ENCODE results near the gene BORCS8. TPM values are rescaled to one million over a fixed set of nuclear protein-coding genes. Genes with fewer than 3 reads are reported as not detected.
A peak's percentile ranks its signal among the peaks of the same experiment; 100 is the strongest.
"Not testable (repeated sequence)": the region's sequence is repeated elsewhere in the genome, so short reads cannot be mapped to it uniquely, and the experiment has no call there.

Gene BORCS8
- polyA plus RNA-seq (2012; ENCODE audit: insufficient read depth, insufficient read length) = 18.4 TPM

DNA sequence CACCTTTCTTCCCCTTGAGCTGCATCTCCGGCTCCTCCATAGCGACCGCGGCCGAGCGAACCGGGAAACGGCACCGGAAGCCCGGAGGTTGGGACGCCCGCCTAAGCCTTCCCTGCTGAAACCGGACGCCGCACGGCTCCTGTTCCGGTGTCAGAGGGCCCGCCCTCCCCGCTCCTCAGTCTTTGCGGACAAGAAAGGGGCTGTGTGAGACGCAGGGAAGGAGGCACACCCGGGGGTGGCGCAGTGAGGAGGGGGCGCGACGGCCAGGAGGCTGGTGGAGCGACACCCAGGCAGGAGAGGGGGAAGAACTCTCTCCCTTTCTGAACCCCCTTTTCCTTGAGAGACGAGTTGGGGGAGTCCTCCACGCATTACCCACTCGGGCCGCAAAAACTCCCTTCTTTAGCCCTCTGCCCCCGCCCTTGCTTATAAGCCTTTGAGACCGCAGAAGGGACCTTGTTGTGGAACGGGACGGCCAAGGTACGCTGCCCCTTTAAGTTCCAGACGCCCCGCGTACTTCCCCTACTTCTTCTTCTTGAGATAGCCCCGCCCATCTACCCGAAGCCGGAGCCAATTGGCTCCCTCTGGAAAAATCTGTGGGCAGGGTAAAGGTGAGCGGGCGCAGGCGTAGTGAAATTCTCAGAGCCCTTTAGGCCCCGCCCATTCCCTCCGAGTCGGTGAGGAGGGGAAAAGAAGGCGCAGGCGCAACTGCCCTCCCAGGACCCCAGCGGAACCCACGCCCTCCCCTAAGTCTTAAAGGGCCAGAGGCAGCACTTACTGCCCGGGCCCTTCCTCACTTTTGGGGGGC, at the start of gene BORCS8, which contains the start of gene RFXANK:
Gene BORCS8, minus strand, starts transcription at position 75 of the 805 bp plus-strand sequence. Its CDS starts 35 bp downstream, at position 40.
Gene RFXANK, plus strand, starts transcription at position 181 of the 805 bp plus-strand sequence. CDS start 1,689 bp downstream, outside the sequence.
- peak; percentile 99 for DNase-seq (ENCODE audit: low read depth, low spot score)
- peak within 1 kb of the TSS; percentile 97 for H3K4me3 ChIP-seq (ENCODE audit: low read length)

DNA sequence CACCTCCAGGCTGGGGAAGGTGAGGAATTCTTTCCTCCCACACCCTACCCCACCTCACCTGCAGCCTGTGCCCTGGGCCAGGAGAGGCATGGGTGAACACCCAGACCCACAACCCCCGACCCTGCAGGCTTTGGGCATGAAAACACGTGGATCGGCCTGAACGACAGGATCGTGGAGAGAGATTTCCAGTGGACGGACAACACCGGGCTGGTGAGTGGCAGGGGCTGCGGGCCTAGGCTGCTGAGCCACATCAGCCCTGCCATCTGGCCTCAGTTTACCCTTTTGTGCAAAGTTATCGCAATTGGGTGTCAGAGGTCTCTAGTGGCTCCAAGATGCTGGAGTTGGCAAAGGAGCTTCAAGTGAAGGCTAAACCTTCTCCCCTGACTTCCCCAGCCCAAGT, 48.5 kb upstream of the BORCS8 start:
- no peak overlapping the region for H3K4me3 ChIP-seq (ENCODE audit: low read length)
- no peak for DNase-seq (ENCODE audit: low read depth, low spot score)

DNA sequence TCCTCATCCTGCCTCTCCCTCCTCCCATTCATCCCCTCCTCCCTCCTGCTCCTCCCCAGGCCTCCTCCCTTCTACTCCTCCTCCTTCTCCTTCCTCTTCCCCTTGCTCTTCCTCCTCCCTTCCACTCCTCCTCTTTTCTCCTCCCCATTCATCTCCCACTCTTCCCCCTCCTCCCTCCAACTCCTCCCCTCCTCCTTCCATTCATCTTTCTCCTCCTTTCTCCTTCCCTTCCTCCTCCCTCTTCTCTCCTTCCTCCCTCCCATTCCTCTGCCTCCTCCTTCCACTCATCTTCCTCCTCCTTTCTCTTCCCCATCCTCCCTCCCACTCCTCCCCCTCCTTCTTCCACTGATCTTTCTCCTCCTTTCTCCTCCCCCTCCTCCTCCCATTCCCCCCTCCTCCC, 47.7 kb upstream of the BORCS8 start:
- no peak overlapping the region for H3K4me3 ChIP-seq (ENCODE audit: low read length)
- DNase-seq (ENCODE audit: low read depth, low spot score) = no peak

DNA sequence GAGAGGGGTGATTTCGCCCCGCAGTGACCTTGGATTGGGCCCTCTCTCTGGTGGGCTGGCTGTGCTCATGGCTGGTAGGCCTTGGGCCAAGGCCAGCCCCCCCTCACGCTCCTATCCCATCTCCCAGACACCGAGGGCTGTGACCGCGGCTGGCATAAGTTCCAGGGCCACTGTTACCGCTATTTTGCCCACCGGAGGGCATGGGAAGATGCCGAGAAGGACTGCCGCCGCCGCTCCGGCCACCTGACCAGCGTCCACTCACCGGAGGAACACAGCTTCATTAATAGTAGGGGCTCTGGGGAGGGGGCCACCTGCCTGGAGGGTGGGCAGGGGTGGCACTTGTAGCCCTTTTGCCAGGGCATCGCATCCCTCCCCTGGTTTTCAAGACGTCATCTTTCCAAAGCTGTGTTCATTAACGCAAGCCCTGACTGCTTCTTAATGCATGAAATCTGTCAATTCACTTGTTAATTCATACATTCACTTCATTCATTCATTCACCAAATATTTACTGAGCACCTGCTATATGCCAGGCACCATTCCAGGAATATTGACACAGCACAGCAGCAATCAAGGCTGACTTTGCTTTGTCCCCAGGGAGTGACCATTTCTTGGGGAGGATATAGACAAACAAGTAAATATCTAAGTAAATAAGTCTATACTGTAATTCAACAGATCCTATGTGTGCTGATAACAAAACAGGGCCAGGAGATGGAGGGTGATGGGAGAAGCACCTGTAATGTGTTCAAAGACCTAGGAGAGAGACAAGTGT, 46.4 kb upstream of the BORCS8 start:
- no peak overlapping the region for H3K4me3 ChIP-seq (ENCODE audit: low read length)
- no peak for DNase-seq (ENCODE audit: low read depth, low spot score)

DNA sequence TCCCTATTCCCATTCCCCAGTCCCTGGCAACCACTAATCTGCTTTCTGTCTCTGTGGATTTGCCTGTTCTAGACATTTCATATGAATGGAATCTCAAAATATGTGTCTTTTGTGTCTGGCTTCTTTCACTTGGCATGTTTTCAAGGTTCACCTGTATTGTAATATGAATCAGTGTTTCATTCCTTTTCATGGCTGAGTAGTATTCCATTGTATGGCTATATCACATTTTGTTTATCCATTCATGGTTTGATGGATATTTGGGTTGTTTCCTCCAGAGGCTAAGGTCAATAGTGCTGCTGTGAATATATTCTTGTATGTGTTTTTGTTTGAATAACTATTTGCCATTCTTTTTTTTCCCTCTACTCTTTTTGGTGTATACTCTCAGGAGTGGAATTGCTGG, 44.2 kb upstream of the BORCS8 start:
- no peak overlapping the region for H3K4me3 ChIP-seq (ENCODE audit: low read length)
- no peak for DNase-seq (ENCODE audit: low read depth, low spot score)

DNA sequence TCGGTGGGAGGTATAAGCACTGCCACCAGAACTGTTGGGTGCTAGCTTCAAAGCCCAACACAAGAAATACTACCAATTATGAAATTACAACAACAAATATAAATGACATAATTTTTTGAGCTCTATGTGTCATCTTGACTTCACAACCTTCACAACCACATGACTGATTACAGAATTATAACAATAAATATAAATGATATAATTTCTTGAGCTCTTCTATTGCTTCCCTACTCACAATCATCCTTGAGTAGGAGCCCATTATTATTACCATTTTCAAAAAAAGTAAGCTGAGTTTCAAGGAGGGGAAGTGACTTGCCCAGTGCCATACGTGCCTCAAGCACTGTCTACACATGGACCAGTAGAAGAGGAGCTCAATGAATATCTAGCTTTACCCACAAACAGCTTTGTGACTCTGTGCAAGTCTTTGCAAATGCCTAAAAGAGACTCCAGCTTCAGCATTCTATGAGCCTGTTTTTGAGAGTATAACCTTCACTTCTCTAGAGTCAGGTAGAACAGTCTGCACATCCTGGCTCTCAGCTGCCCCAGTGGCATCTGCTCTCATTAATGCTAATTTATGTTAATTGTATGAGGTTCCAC, 42.4 kb upstream of the BORCS8 start:
- DNase-seq (ENCODE audit: low read depth, low spot score) = no peak
- no peak overlapping the region for H3K4me3 ChIP-seq (ENCODE audit: low read length)

DNA sequence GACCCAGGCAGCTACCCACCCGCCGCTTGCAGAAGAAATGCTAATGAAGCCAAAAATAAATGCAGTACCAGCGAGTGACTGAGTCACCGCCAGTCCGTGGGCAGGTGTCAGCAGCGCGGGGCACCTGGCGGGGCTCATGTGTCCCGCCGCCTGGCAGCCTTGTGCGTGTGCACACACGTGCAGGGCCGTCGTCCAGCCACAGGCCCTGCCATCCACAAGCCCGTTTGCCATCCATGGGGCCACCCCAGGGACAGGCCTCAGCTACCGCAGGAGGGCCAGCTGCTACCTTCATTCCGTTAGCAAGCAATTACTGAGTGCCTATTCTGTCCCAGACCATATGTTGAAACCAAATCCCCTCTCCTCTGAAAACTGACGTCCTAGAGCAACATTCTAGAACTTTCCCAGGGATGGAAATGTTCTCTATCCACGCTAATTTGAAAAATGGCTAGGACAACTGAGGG, 40.3 kb upstream of the BORCS8 start:
- no peak for DNase-seq (ENCODE audit: low read depth, low spot score)
- no peak overlapping the region for H3K4me3 ChIP-seq (ENCODE audit: low read length)

DNA sequence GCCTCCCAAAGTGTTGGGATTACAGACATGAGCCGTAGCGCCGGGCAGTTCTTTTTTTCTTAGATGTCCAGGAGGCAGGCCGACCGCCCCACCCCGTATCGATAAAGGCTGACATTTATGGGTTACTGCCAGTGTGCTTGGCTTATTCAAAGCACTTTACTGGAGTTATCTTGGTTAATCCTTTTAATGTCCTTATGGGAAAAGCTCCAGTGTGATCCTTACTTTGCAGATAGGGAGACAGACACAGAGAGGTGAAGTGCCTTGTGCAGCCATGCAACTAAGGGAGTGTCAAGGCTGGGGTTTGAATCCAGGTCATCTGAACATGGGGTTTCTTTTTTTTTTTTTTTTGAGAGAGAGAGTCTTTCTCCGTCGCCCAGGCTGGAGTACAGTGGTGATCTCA, 39.0 kb upstream of the BORCS8 start:
- H3K4me3 ChIP-seq (ENCODE audit: low read length) = no peak overlapping the region
- DNase-seq (ENCODE audit: low read depth, low spot score) = no peak

DNA sequence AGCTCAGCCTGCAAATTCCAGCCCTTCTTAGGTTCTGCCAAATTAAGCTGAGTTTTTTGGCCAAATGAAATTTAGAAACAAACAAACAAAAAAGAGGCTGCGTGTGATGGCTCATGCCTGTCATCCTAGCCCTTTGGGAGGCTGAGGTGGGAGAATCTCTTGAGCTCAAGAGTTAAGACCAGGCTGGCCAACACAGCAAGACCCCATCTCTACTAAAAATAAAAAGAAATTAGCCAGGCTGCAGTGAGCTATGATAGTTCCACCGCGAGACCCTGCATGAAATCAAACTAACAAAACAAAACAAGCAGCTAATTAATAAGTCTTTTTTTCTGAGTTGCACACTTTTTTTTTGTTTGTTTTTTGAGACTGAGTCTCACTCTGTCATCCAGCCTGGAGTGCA, 37.7 kb upstream of the BORCS8 start:
- no peak for DNase-seq (ENCODE audit: low read depth, low spot score)

DNA sequence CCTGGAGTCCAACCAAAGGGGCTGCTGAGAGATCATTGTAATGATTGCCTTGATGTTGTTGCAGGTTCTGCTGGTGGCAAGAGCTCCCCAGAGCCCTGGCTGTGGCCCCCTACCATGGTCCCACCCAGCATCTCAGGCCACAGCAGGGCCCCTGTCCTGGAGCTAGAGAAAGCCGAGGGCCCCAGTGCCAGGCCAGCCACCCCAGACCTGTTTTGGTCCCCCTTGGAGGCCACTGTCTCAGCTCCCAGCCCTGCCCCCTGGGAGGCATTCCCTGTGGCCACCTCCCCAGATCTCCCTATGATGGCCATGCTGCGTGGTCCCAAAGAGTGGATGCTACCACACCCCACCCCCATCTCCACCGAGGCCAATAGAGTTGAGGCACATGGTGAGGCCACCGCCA, 35.3 kb upstream of the BORCS8 start:
- DNase-seq (ENCODE audit: low read depth, low spot score) = no peak
- H3K4me3 ChIP-seq (ENCODE audit: low read length) = no peak overlapping the region

More for the DNA sequence above, 37.7 kb upstream of the BORCS8 start:
- H3K4me3 ChIP-seq (ENCODE audit: low read length) = no peak overlapping the region

DNA sequence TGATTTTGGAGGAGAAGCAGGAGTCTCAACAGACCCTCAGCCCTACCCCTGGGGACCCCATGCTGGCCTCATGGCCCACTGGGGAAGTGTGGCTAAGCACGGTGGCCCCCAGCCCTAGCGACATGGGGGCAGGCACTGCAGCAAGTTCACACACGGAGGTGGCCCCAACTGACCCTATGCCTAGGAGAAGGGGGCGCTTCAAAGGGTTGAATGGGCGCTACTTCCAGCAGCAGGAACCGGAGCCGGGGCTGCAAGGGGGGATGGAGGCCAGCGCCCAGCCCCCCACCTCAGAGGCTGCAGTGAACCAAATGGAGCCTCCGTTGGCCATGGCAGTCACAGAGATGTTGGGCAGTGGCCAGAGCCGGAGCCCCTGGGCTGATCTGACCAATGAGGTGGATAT, 34.7 kb upstream of the BORCS8 start:
- DNase-seq (ENCODE audit: low read depth, low spot score) = no peak
- H3K4me3 ChIP-seq (ENCODE audit: low read length) = no peak overlapping the region

DNA sequence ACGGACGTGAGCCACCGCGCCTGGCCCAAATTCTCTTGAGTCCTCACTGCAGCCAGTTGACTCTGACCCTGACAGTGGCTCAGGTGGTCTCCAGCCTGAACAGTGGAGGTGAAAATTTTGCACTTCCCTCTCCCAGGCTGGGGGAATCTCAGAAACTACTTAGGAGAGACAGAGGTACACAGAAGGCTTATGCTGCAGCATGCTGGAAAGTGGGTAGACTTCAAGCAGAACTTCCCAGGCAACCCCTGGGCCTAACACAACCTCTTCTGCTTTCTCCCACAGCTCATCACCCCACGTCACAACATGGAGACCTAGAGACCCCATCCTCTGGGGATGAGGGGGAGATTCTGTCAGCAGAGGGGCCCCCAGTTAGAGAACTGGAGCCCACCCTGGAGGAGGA, 34.3 kb upstream of the BORCS8 start:
- no peak for DNase-seq (ENCODE audit: low read depth, low spot score)

DNA sequence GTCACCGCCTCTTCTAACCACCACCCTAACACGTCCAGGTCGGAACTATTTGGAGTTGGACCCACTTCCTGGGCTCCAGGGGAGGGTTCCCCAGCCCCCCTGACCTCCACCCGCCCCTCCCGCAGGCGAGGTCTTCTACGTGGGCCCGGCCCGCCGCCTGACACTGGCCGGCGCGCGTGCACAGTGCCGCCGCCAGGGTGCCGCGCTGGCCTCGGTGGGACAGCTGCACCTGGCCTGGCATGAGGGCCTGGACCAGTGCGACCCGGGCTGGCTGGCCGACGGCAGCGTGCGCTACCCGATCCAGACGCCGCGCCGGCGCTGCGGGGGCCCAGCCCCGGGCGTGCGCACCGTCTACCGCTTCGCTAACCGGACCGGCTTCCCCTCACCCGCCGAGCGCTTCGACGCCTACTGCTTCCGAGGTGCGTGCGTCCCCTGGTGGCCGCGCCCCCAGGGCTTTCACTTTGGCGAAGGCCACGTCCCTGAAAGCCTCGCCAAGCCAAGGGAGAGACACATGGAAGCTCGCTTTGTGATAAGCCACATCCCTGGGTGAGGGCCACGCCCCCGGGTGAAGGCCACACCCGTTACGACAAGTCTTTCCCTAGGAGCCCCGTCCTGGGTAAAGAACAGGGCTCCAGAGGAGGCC, 33.0 kb upstream of the BORCS8 start:
- peak overlapping the region; percentile 41 for H3K4me3 ChIP-seq (ENCODE audit: low read length)
- DNase-seq (ENCODE audit: low read depth, low spot score) = peak; percentile 57

More for the DNA sequence above, 34.3 kb upstream of the BORCS8 start:
- H3K4me3 ChIP-seq (ENCODE audit: low read length) = no peak overlapping the region

DNA sequence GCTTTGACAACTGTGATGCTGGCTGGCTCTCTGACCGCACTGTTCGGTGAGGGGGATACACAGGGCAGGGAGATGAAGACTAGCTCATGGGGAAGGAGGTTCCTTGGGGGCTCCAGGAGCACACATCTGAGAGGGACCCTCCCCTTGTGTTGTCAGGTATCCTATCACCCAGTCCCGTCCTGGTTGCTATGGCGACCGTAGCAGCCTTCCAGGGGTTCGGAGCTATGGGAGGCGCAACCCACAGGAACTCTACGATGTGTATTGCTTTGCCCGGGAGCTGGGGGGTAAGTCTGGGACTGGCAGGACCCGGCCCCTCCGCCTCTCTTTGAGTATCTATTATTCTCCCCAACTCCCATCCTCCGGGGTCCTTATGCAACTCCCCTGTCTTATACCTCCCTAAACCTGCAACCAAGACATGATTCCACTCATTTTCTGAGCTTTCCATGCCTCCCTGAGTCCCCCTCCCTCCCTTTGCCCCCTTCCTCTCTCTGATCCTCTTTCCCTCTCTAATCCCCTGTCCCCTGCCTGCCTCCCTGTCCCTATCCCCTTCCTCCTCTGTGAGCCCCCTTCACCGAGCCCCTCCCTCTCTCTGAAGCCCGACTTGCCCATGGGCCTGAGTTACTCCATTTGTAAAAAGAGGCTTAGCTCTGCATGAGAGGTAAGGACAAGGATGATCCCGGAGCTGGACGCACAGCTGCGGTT, 32.3 kb upstream of the BORCS8 start:
- no peak overlapping the region; the same call in 1 of the 2 replicates for H3K4me3 ChIP-seq (ENCODE audit: low read length)
- no peak for DNase-seq (ENCODE audit: low read depth, low spot score)

DNA sequence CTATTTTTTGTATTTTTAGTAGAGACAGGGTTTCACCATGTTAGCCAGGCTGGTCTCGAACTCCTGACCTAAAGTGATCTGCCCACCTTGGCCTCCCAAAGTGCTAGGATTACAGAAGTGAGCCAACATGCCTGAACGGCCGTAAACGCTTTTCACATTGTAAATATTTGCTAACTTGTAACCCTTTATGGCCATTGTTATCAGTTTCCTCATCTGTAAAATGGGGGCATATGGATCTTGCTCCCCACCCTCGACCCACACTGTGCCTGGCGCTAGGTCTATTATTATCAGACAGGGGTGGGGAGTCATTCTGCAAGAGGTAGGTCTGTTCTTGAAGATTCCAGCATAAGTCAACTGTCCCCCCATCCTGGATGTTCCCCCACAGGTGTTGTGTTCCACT, 31.7 kb upstream of the BORCS8 start:
- H3K4me3 ChIP-seq (ENCODE audit: low read length) = no peak overlapping the region
- DNase-seq (ENCODE audit: low read depth, low spot score) = no peak

DNA sequence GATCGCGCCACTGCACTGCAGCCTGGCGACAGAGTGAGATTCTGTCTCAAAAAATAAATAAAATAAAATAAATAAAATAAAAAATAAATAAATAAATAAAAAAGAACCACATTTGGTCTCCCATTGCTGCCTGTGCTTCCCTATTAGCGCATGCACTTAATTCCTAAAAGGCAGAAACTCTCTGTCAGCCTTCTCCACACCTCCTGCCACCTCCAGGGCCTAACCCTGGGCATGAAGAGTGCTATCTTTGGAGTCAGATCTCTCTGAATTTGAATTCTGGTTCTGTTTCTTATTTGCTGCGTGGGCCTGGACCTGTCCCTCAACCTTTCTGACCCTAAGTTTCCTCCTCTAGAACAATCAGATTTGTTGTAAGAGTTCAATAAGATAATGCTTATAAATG, 31.1 kb upstream of the BORCS8 start:
- H3K4me3 ChIP-seq (ENCODE audit: low read length) = no peak overlapping the region
- no peak for DNase-seq (ENCODE audit: low read depth, low spot score)

DNA sequence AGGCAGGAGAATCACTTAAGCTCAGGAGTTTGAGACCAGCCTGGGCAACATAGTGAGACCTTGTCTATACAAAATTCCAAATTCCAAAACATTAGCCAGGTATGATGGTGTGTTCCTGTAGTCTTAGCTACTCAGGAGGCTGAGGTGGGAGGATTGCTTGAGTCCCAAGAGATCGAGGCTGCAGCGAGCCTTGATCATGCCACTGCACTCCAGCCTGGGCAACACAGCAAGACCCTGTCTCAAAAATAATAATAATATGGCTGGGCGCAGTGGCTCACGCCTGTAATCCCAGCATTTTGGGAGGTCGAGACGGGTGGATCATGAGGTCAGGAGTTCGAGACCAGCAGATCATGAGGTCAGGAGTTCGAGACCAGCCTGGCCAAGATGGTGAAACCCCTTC, 29.0 kb upstream of the BORCS8 start:
- not testable (repeated sequence) for DNase-seq (ENCODE audit: low read depth, low spot score); H3K4me3 ChIP-seq (ENCODE audit: low read length)

DNA sequence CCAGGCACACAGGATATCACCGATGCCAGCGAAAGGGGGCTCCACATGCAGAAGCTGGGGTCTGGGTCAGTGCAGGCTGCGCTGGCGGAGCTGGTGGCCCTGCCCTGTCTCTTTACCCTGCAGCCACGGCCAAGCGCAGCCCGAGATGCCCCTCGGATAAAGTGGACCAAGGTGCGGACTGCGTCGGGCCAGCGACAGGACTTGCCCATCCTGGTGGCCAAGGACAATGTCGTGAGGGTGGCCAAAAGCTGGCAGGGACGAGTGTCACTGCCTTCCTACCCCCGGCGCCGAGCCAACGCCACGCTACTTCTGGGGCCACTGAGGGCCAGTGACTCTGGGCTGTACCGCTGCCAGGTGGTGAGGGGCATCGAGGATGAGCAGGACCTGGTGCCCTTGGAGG, 27.0 kb upstream of the BORCS8 start:
- DNase-seq (ENCODE audit: low read depth, low spot score) = no peak

DNA sequence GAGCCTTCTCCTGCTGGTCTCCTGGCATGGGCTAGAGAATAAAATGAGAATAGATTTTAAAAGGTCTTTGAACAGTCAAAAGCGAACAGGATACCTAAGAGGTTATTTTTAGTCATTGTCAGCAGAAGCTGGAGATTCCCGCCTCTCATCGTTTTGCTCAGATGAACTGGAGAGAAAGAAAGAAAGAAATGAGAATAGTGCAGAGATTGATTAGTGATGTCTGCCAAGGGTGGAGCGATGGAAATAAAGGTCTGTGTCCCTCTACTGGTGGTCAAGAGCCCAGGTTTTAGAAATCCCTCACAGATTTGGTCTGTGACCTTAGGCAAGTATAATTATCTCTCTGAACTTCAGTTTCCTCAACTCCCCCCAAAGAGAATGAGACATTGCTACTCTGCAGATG, 25.1 kb upstream of the BORCS8 start:
- no peak overlapping the region for H3K4me3 ChIP-seq (ENCODE audit: low read length)
- DNase-seq (ENCODE audit: low read depth, low spot score) = peak; percentile 49

More for the DNA sequence above, 27.0 kb upstream of the BORCS8 start:
- H3K4me3 ChIP-seq (ENCODE audit: low read length) = no peak overlapping the region
